Choroid plexus epithelial cell (primary cell): ENCODE results near the gene MYADML2.

Experiments used
- DNase-seq: peaks from one replicate; pipeline ENCODE4 v3.0.0-alpha.2; 2010; ENCODE audit warnings: low read depth
- H3K4me3 ChIP-seq: 2 replicates; pipeline ENCODE4 v1.5.1; 2011; ENCODE audit warnings: low read depth, mild to moderate bottlenecking, control low read depth, low read length, moderate library complexity
- CTCF ChIP-seq: conservative IDR thresholded peaks from 2 replicates; pipeline ENCODE4 v1.5.1; 2011; ENCODE audit warnings: low read depth, mild to moderate bottlenecking, control low read depth, inconsistent platforms, low read length, moderate library complexity

MYADML2 gene

GRCh38 chr17:81960130-81960958 lies 13.3 kb upstream of the MYADML2 start:
- DNase-seq: no peak
- no peak overlapping the region for H3K4me3 ChIP-seq
- no peak for TF ChIP-seq CTCF

GRCh38 chr17:81959362-81960129 lies 12.5 kb upstream of the MYADML2 start:
- DNase-seq: peak; percentile 47
- peak; percentile 42 for TF ChIP-seq CTCF
- no peak overlapping the region for H3K4me3 ChIP-seq

GRCh38 chr17:81958633-81959342 lies 11.8 kb upstream of the MYADML2 start:
- TF ChIP-seq CTCF: peak; percentile 7
- H3K4me3 ChIP-seq: no peak overlapping the region
- no peak for DNase-seq

- TF ChIP-seq CTCF: no peak
- no peak overlapping the region for H3K4me3 ChIP-seq
- no peak for DNase-seq
These were observed 10.8 kb upstream of the MYADML2 start for GRCh38 chr17:81957691-81958432.

- H3K4me3 ChIP-seq: no peak overlapping the region
- DNase-seq: no peak
- no peak for TF ChIP-seq CTCF
These were observed 9.9 kb upstream of the MYADML2 start for GRCh38 chr17:81956607-81957589.
